ENCODE results near the gene PEX11A. TPM values are rescaled to one million over a fixed set of nuclear protein-coding genes. Genes with fewer than 3 reads are reported as not detected.

The PEX11A gene
- total and polyA plus RNA-seq, 2 of the 8 experiments (the other 6 are each of a cell fraction or from before 2014, with no cell fraction given), result 2.9 to 3.0 TPM

GRCh38 chr15:89649716-89650115, 40.8 kb downstream of the PEX11A start:
- CTCF ChIA-PET (ENCODE audit: partially characterized antibody), result interaction anchor here (1.0 to 5.1 kb wide), 5 partner anchors 11 to 225 kb away, joined by 3 to 43 read pairs (median 3); no protein-coding TSS in a partner anchor

More at GRCh38 chr15:89649716-89650115, 40.8 kb downstream of the PEX11A start:
- Histone ChIP-seq H4K91ac (replicated peaks; ENCODE audit: insufficient read length, low read length) (no peak overlapping the region), H2AFZ (ENCODE audit: low read length) (no peak overlapping the region), H3K27me3 (replicated peaks in 1 of 4; ENCODE audit: control insufficient read depth in 3 of 4, extremely low read depth in 1 of 4, insufficient read depth in 3 of 4, low read length in 3 of 4) (no peaks in the 10 kb centered on the region), H4K8ac (ENCODE audit: extremely low read depth, insufficient read depth, low read length) (no peak overlapping the region), H4K5ac (ENCODE audit: insufficient read length, low read depth, low read length) (no peak overlapping the region), H2BK20ac (ENCODE audit: low read length) (no peak overlapping the region), H3K9me3 (ENCODE audit: insufficient read depth in 2 of 2, low read depth in 1 of 2, low read length in 1 of 2) (no peaks in the 10 kb centered on the region), H2BK120ac (replicated peaks; ENCODE audit: low read depth, low read length) (no peak overlapping the region), H4K20me1 (replicated peaks in 1 of 2; ENCODE audit: control insufficient read depth in 1 of 2, insufficient read depth in 2 of 2, low read length in 2 of 2) (peaks cover 3 to 7% of the 10 kb centered on the region in 2 experiments), H3K56ac (replicated peaks; ENCODE audit: insufficient read length, low read depth, low read length) (no peak overlapping the region), H3K79me2 (ENCODE audit: control insufficient read depth in 1 of 2, insufficient read depth in 2 of 2, low read length in 2 of 2) (peaks cover 0 to 8% of the 10 kb centered on the region in 2 experiments; a peak in 2 of 4 replicates), H3K4me1 (replicated peaks in 1 of 4; ENCODE audit: control insufficient read depth in 3 of 4, insufficient read depth in 4 of 4, low read length in 3 of 4) (peaks cover 0 to 2% (median under 1%) of the 10 kb centered on the region in 4 experiments; a peak in 2 of 7 replicates), H3K36me3 (ENCODE audit: control insufficient read depth in 2 of 4, insufficient read depth in 4 of 4, low read length in 3 of 4) (peaks cover 0 to 15% (median 9%) of the 10 kb centered on the region in 4 experiments; a peak in 4 of 8 replicates), H3K18ac (ENCODE audit: extremely low read depth, low read length) (no peak overlapping the region), H3K4me2 (ENCODE audit: insufficient read depth in 1 of 2, low read depth in 2 of 2, low read length in 2 of 2) (no peak overlapping the region), H3K4me3 (ENCODE audit: extremely low read depth in 1 of 4, insufficient read depth in 2 of 4, low read depth in 3 of 4, low read length in 4 of 4) (no peak overlapping the region), H3K9ac (replicated peaks in 1 of 4; ENCODE audit: extremely low read depth in 1 of 4, low read depth in 3 of 4, low read length in 3 of 4) (no peak overlapping the region), H3K23ac (ENCODE audit: insufficient read length) (no peak overlapping the region), H3K27ac (ENCODE audit: low read depth, low read length) (no peak overlapping the region), H2AK5ac (ENCODE audit: low read depth, low read length) (no peak overlapping the region), H3K79me1 (ENCODE audit: low read depth, low read length) (peaks cover 8% of the 10 kb centered on the region; the same call in 1 of the 2 replicates), H3K14ac (ENCODE audit: insufficient read length) (no peak overlapping the region), H2BK5ac (ENCODE audit: low read depth, low read length) (no peak overlapping the region), H3K4ac (replicated peaks; ENCODE audit: insufficient read length, low read depth, low read length) (no peak overlapping the region), H3K23me2 (ENCODE audit: low read depth, low read length) (peaks cover 5% of the 10 kb centered on the region; the same call in 1 of the 2 replicates), H2BK15ac (ENCODE audit: low read length) (no peak overlapping the region), H2BK12ac (ENCODE audit: low read depth, low read length) (no peak overlapping the region)
- DNase-seq (ENCODE audit: low read depth in 1 of 2, low spot score in 2 of 2) (peak in 1 of 2 experiments; percentile 35), FAIRE-seq (no peak)
- POLR2A ChIA-PET (ENCODE audit: partially characterized antibody), result no interaction called here
- TF ChIP-seq POLR2AphosphoS5 (IDR thresholded peaks at IDR 0.05; ENCODE audit: low read depth, low read length) (no peak), POU5F1 (IDR thresholded peaks at IDR 0.05; ENCODE audit: low read depth, low read length) (no peak), BRCA1 (IDR thresholded peaks at IDR 0.05; ENCODE audit: low read depth, low read length) (no peak), SP1 (IDR thresholded peaks at IDR 0.05; ENCODE audit: low read depth, low read length) (no peak), RFX5 (IDR thresholded peaks at IDR 0.05; ENCODE audit: borderline replicate concordance, low read depth, low read length) (no peak), POLR2A (IDR thresholded peaks at IDR 0.05; ENCODE audit: control extremely low read depth in 1 of 2, low read depth in 2 of 2, low read length in 2 of 2) (no peak)
- WGBS, 2 experiments (ENCODE audit: extremely low coverage in 1 of 2, insufficient coverage in 1 of 2, insufficient read length in 1 of 2, insufficient replicate concordance in 2 of 2, low coverage in 1 of 2, low lambda C conversion rate in 2 of 2, missing lambda C conversion rate in 1 of 2), result 92% methylated on average over 15 of the region's 15 CpGs; no CpG with 5 or more reads in 1 of the 2 experiments
